Mesenchymal stem cell (in vitro differentiated cells and primary cell): ENCODE measurements around the gene MMP1.
A peak's percentile ranks its signal among the peaks of the same experiment; 100 is the strongest.

Experiments used
- DNase-seq: peaks from one replicate; pipeline ENCODE4 v3.0.0-alpha.2; 2013
- H2AFZ ChIP-seq: one replicate; pipeline ENCODE4 v1.6.1; 2013; ENCODE audit warnings: low read depth, mild to moderate bottlenecking, control low read depth, inconsistent platforms, low read length, moderate library complexity
- H2AK5ac ChIP-seq: 2 replicates; pipeline ENCODE4 v1.6.1; 2013; ENCODE audit warnings: low read length, moderate library complexity, mild to moderate bottlenecking, inconsistent platforms; ENCODE audit not compliant: severe bottlenecking
- H2BK120ac ChIP-seq: one replicate; pipeline ENCODE4 v1.6.1; 2013; ENCODE audit warnings: low read depth, mild to moderate bottlenecking, inconsistent platforms, low read length, moderate library complexity
- H2BK12ac ChIP-seq, 2 experiments: one replicate each; pipeline ENCODE4 v1.6.1; 2013; ENCODE audit warnings: inconsistent platforms in 2 of 2, low read length in 2 of 2, mild to moderate bottlenecking in 2 of 2, moderate library complexity in 2 of 2, control low read depth in 1 of 2
- H2BK15ac ChIP-seq: one replicate; pipeline ENCODE4 v1.6.1; 2013; ENCODE audit warnings: mild to moderate bottlenecking, low read depth, inconsistent platforms; ENCODE audit not compliant: poor library complexity, severe bottlenecking
- H2BK5ac ChIP-seq: 2 replicates; pipeline ENCODE4 v1.6.1; 2013; ENCODE audit warnings: low read depth, mild to moderate bottlenecking, low read length, control low read depth, inconsistent platforms; ENCODE audit not compliant: poor library complexity, severe bottlenecking
- H3K14ac ChIP-seq, 2 experiments: one replicate each; pipeline ENCODE4 v1.6.1; 2013; ENCODE audit warnings: inconsistent platforms in 2 of 2, low read length in 2 of 2, control low read depth in 1 of 2, mild to moderate bottlenecking in 1 of 2, moderate library complexity in 1 of 2
- H3K18ac ChIP-seq, 2 experiments: one replicate each; pipeline ENCODE4 v1.6.1; 2013; ENCODE audit warnings: inconsistent platforms in 2 of 2, low read length in 2 of 2, control low read depth in 1 of 2, low read depth in 1 of 2, mild to moderate bottlenecking in 1 of 2
- H3K23ac ChIP-seq, 2 experiments: one replicate each; pipeline ENCODE4 v1.6.1; 2013; ENCODE audit warnings: inconsistent platforms in 2 of 2, low read length in 2 of 2, mild to moderate bottlenecking in 2 of 2, moderate library complexity in 2 of 2, control low read depth in 1 of 2
- H3K27ac ChIP-seq: 2 replicates; pipeline ENCODE4 v1.5.1; 2013; ENCODE audit warnings: mild to moderate bottlenecking, moderate library complexity, low read length, control low read depth, inconsistent platforms; ENCODE audit not compliant: poor library complexity, severe bottlenecking
- H3K27me3 ChIP-seq, 2 experiments: 2 replicates each; pipeline versions ENCODE4 v1.6.1 to v1.7.0; 2013; ENCODE audit warnings: low read length in 2 of 2, mild to moderate bottlenecking in 2 of 2, moderate library complexity in 2 of 2, control low read depth in 1 of 2, inconsistent platforms in 1 of 2; ENCODE audit not compliant: control insufficient read depth in 1 of 2, insufficient read depth in 1 of 2
- H3K36me3 ChIP-seq, 2 experiments: 2 replicates each; pipeline versions ENCODE4 v1.6.1 to v1.7.0; 2013; ENCODE audit warnings: low read length in 2 of 2, control low read depth in 1 of 2, inconsistent platforms in 1 of 2, low read depth in 1 of 2, mild to moderate bottlenecking in 1 of 2; ENCODE audit not compliant: insufficient read depth in 2 of 2, control insufficient read depth in 1 of 2
- H3K4ac ChIP-seq, 2 experiments: one replicate each; pipeline ENCODE4 v1.6.1; 2013; ENCODE audit warnings: inconsistent platforms in 2 of 2, low read length in 2 of 2, mild to moderate bottlenecking in 2 of 2, moderate library complexity in 2 of 2, control low read depth in 1 of 2, low read depth in 1 of 2
- H3K4me1 ChIP-seq: 2 replicates; pipeline ENCODE4 v1.6.1; 2013; ENCODE audit warnings: low read depth, low read length, control low read depth; ENCODE audit not compliant: control insufficient read depth, insufficient read depth
- H3K4me2 ChIP-seq: 2 replicates; pipeline ENCODE4 v1.6.1; 2013; ENCODE audit warnings: low read length, mild to moderate bottlenecking, inconsistent platforms; ENCODE audit not compliant: poor library complexity, severe bottlenecking
- H3K4me3 ChIP-seq, 2 experiments: 2 replicates each; pipeline versions ENCODE4 v1.5.1 to v1.7.0; 2013; ENCODE audit warnings: low read length in 2 of 2, mild to moderate bottlenecking in 2 of 2, control low read depth in 1 of 2, low read depth in 1 of 2; ENCODE audit not compliant: insufficient read depth in 1 of 2
- H3K79me1 ChIP-seq: replicated peaks from 2 replicates; pipeline ENCODE4 v1.6.1; 2013; ENCODE audit warnings: mild to moderate bottlenecking, control low read depth, low read length, inconsistent platforms; ENCODE audit not compliant: poor library complexity, severe bottlenecking
- H3K9ac ChIP-seq: 2 replicates; pipeline ENCODE4 v1.7.0; 2013; ENCODE audit warnings: mild to moderate bottlenecking, low read length, moderate library complexity
- H3K9me3 ChIP-seq: 2 replicates; pipeline ENCODE4 v1.7.0; 2013; ENCODE audit warnings: mild to moderate bottlenecking, low read length; ENCODE audit not compliant: control insufficient read depth
- H4K8ac ChIP-seq: one replicate; pipeline ENCODE4 v1.6.1; 2013; ENCODE audit warnings: inconsistent platforms, mild to moderate bottlenecking, low read length, moderate library complexity
- H4K91ac ChIP-seq: one replicate; pipeline ENCODE4 v1.6.1; 2013; ENCODE audit warnings: mild to moderate bottlenecking, low read length, inconsistent platforms
- WGBS: methylation state at CpG from one replicate; pipeline ENCODE4 v1.1.7; 2013; ENCODE audit warnings: mixed read lengths; 5-methylcytosine and 5-hydroxymethylcytosine counted together

Gene MMP1

DNA sequence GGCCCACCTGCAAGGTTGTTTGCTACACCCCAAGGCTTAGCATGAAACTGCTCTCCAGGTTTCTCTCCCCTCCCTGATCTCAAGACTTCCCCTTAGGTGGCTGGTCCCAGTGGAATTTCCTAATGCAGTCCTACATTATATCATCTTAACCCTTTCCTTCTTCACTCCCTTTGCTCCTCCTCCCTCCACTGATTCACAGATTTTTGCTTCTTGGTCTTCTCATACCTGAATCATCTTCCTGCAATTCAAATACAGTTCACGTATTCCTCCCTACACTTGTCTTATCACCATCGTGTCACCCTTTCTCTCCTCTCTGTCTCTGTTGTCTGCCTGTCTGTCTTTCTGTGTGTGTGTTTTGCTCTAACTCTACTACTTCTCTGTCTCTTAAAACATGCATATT is 34.5 kb downstream of the MMP1 start:
- no peak overlapping the region for H3K4me2 ChIP-seq
- peak overlapping the region in 1 of 2 experiments; percentile 28 for H3K18ac ChIP-seq
- no peak overlapping the region for H4K91ac ChIP-seq
- H3K4me1 ChIP-seq: peaks cover 5% of the 10 kb centered on the region
- WGBS: 40% methylated on average over 2 of the region's 2 CpGs
- H4K8ac ChIP-seq: no peak overlapping the region
- H3K27ac ChIP-seq: no peak overlapping the region
- no peak overlapping the region for H3K23ac ChIP-seq
- no peak overlapping the region for H2BK5ac ChIP-seq
- H3K4ac ChIP-seq: no peak overlapping the region
- no peak overlapping the region for H2AFZ ChIP-seq
- peak overlapping the region in 1 of 2 experiments; percentile 34 for H2BK12ac ChIP-seq
- H2BK15ac ChIP-seq: no peak overlapping the region
- no peak overlapping the region for H2BK120ac ChIP-seq
- H2AK5ac ChIP-seq: peak overlapping the region; percentile 8
- H3K14ac ChIP-seq: no peak overlapping the region
- H3K79me1 ChIP-seq: no peaks in the 10 kb centered on the region
- H3K27me3 ChIP-seq: no peaks in the 10 kb centered on the region
- DNase-seq: no peak
- no peak overlapping the region for H3K9ac ChIP-seq
- H3K36me3 ChIP-seq: no peaks in the 10 kb centered on the region
- H3K9me3 ChIP-seq: no peaks in the 10 kb centered on the region
- H3K4me3 ChIP-seq: no peak overlapping the region

DNA sequence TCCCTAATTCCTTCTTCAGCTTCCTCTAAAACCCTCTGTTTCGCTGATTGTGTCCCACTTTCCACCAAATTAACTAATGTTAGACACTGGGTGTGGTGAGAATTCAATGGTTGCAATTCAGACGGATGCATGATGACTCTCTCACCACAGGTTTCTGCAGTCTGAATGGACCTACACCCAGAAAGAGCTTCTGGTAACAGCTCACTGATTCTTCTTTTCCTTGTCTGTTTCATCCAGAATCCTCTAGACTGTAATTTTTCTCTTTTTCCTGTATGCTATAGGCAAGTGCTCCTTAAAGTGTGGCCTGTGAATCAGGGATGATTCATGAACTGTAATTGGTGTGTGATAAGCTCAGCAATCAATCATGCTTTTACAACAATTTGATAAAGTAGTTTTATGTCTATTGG is 35.6 kb downstream of the MMP1 start:
- Histone ChIP-seq H4K91ac (no peak overlapping the region), H3K18ac (no peak overlapping the region), H3K9me3 (no peaks in the 10 kb centered on the region), H3K4me2 (no peak overlapping the region), H3K4me1 (peaks cover 6% of the 10 kb centered on the region), H2AK5ac (no peak overlapping the region), H3K14ac (no peak overlapping the region), H2AFZ (no peak overlapping the region), H3K9ac (peak overlapping the region; percentile 5), H4K8ac (no peak overlapping the region), H2BK15ac (no peak overlapping the region), H3K4me3 (no peak overlapping the region), H3K23ac (no peak overlapping the region), H3K27me3 (no peaks in the 10 kb centered on the region), H2BK120ac (no peak overlapping the region), H2BK5ac (no peak overlapping the region), H3K36me3 (no peaks in the 10 kb centered on the region), H3K79me1 (no peaks in the 10 kb centered on the region), H2BK12ac (no peak overlapping the region), H3K27ac (peak overlapping the region; percentile 89), H3K4ac (peak overlapping the region in 1 of 2 experiments; percentile 86)
- peak; percentile 57 for DNase-seq
- WGBS: no CpG with 5 or more reads among the region's 2 CpGs

DNA sequence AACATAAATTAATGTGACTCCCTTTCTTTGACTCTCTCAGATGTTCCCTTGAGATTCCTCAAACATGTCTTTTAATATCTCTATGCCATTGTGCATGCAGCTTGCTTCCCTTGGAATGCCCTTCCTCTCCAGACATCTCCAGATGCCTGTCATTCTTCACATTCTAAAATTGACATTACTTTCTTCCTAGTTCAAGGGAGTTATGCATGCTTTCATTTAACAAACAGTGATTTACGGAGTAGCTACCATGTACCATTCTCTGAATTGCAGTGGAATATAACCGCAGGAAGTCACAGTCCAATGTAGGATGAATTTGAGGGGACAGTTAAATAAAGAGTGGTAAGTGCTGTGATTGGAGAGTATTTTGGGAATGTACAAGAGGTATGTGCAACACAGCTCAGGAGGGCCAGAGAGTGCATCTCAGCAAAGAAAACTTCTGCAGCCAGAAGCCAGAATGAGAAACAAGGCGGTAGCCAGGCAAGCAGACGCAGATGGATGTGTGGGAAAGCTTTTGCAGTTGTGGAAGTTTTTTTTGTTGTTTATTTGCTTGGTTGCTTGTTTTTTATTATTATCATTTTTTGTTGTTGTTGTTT is 36.2 kb downstream of the MMP1 start:
- Histone ChIP-seq H3K9ac (peak overlapping the region; percentile 5), H2BK12ac (no peak overlapping the region), H2AK5ac (no peak overlapping the region), H3K14ac (no peak overlapping the region), H2BK5ac (no peak overlapping the region), H3K4me3 (no peak overlapping the region), H3K4ac (no peak overlapping the region), H3K4me2 (peak overlapping the region; percentile 31), H3K4me1 (peaks cover 6% of the 10 kb centered on the region), H4K91ac (no peak overlapping the region), H3K79me1 (no peaks in the 10 kb centered on the region), H3K36me3 (no peaks in the 10 kb centered on the region), H2BK15ac (no peak overlapping the region), H3K9me3 (no peaks in the 10 kb centered on the region), H4K8ac (no peak overlapping the region), H3K18ac (no peak overlapping the region), H2AFZ (no peak overlapping the region), H3K23ac (no peak overlapping the region), H3K27ac (peak overlapping the region; percentile 89), H3K27me3 (no peaks in the 10 kb centered on the region), H2BK120ac (no peak overlapping the region)
- WGBS: 19% methylated on average over 4 of the region's 4 CpGs
- DNase-seq: peak; percentile 50

DNA sequence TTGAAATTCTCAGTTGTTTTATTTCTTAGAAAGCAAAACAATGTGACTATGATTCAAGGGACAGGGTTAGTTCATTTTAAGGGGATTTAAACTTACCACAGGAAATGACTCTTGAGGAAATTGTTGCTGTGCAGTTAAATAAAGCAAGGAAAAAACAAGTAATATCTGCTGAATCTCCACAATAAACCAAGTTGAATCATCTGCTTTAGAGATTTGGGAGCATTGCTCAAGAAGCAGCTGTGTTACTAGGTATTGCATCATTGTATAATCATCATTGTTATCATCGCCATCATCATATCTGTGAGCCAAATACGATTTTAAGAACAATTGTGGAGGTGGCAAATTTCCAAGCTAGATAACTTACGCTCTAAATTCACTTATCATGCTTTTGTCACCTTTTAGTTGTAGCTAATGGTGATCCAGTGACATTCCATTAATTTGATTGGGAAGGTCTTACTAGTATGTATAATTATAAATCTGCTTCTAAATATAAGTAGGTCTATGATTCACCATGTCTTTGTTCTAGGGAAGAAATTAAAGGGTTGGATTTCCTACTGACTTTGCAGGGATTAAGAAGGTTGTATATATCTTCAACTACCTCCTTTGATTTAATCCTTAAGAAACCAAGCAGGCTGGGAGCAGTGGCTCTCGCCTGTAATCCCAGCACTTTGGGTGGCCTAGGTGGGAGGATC is 37.5 kb downstream of the MMP1 start:
- no peak overlapping the region for H3K4ac ChIP-seq
- no peak overlapping the region for H2BK15ac ChIP-seq
- no peak overlapping the region for H2AFZ ChIP-seq
- peak overlapping the region; percentile 77 for H3K9ac ChIP-seq
- H3K14ac ChIP-seq: no peak overlapping the region
- H3K36me3 ChIP-seq: no peaks in the 10 kb centered on the region
- H4K8ac ChIP-seq: no peak overlapping the region
- H2BK5ac ChIP-seq: peak overlapping the region; percentile 68
- no peak overlapping the region for H2BK120ac ChIP-seq
- no peak overlapping the region for H3K4me3 ChIP-seq
- H4K91ac ChIP-seq: no peak overlapping the region
- H3K4me1 ChIP-seq: peaks cover 6% of the 10 kb centered on the region
- H2BK12ac ChIP-seq: peak overlapping the region in 1 of 2 experiments; percentile 78
- no peaks in the 10 kb centered on the region for H3K79me1 ChIP-seq
- WGBS: no CpG with 5 or more reads among the region's 4 CpGs
- no peak overlapping the region for H3K23ac ChIP-seq
- H3K9me3 ChIP-seq: no peaks in the 10 kb centered on the region
- H3K27ac ChIP-seq: peak overlapping the region; percentile 42
- no peak overlapping the region for H3K18ac ChIP-seq
- H2AK5ac ChIP-seq: no peak overlapping the region
- no peak overlapping the region for H3K4me2 ChIP-seq
- no peaks in the 10 kb centered on the region for H3K27me3 ChIP-seq
- DNase-seq: peak; percentile 97
